Astrocyte (in vitro differentiated cells and primary cell): Measurements from ENCODE around the gene GGTA1. TPM values are rescaled to one million over a fixed set of nuclear protein-coding genes. Genes with fewer than 3 reads are reported as not detected.
A peak's percentile ranks its signal among the peaks of the same experiment; 100 is the strongest.

ENCODE experiments used
- DNase-seq: peaks from one replicate; pipeline ENCODE4 v3.0.0-alpha.2; 2010; ENCODE audit warnings: low read depth
- FAIRE-seq: peaks from 2 replicates; lab custom pipeline; 2011; peaks lifted over from hg19 to GRCh38; lab: Jason Lieb, UNC
- H2AFZ ChIP-seq: 2 replicates; pipeline ENCODE4 v1.6.0; 2012; ENCODE audit warnings: low read depth, low read length, inconsistent platforms
- H3K27ac ChIP-seq: 2 replicates; pipeline ENCODE4 v1.5.1; 2011; ENCODE audit warnings: low read depth, low read length, inconsistent platforms
- H3K27me3 ChIP-seq: 2 replicates; pipeline ENCODE4 v1.6.0; 2011; ENCODE audit warnings: low read length, inconsistent platforms; ENCODE audit not compliant: insufficient read depth
- H3K36me3 ChIP-seq: 2 replicates; pipeline ENCODE4 v1.5.1; 2011; ENCODE audit warnings: low read length, inconsistent platforms; ENCODE audit not compliant: insufficient read depth
- H3K4me1 ChIP-seq: 2 replicates; pipeline ENCODE4 v1.5.1; 2011; ENCODE audit warnings: low read length, inconsistent platforms; ENCODE audit not compliant: insufficient read depth
- H3K4me2 ChIP-seq: 2 replicates; pipeline ENCODE4 v1.6.0; 2012; ENCODE audit warnings: low read length, inconsistent platforms
- H3K4me3 ChIP-seq: 2 replicates; pipeline ENCODE4 v1.5.1; 2011; ENCODE audit warnings: low read depth, mild to moderate bottlenecking, low read length, inconsistent platforms; ENCODE audit not compliant: insufficient read depth
- H3K79me2 ChIP-seq: 2 replicates; pipeline ENCODE4 v1.6.0; 2012; ENCODE audit warnings: mild to moderate bottlenecking, low read length, inconsistent platforms; ENCODE audit not compliant: insufficient read depth
- H3K9ac ChIP-seq: 2 replicates; pipeline ENCODE4 v1.6.0; 2012; ENCODE audit warnings: mild to moderate bottlenecking, low read length, inconsistent platforms
- H3K9me3 ChIP-seq: 2 replicates; pipeline ENCODE4 v1.5.1; 2012; ENCODE audit warnings: low read depth, mild to moderate bottlenecking, low read length, inconsistent platforms; ENCODE audit not compliant: insufficient read depth
- H4K20me1 ChIP-seq: 2 replicates; pipeline ENCODE4 v1.6.0; 2012; ENCODE audit warnings: low read length, inconsistent platforms; ENCODE audit not compliant: insufficient read depth
- H3K27ac Mint-ChIP-seq: one replicate; pipeline ENCODE4 v1.8.0; 2021; ENCODE audit warnings: mild to moderate bottlenecking, mixed read lengths; ENCODE audit not compliant: unreplicated experiment
- H3K27me3 Mint-ChIP-seq: one replicate; pipeline ENCODE4 v1.8.0; 2021; ENCODE audit warnings: low read depth, mixed read lengths; ENCODE audit not compliant: unreplicated experiment
- H3K36me3 Mint-ChIP-seq: one replicate; pipeline ENCODE4 v1.8.0; 2021; ENCODE audit warnings: low read depth, mixed read lengths; ENCODE audit not compliant: unreplicated experiment
- H3K4me1 Mint-ChIP-seq: one replicate; pipeline ENCODE4 v1.8.0; 2021; ENCODE audit warnings: low read depth, mixed read lengths; ENCODE audit not compliant: unreplicated experiment
- H3K4me3 Mint-ChIP-seq: one replicate; pipeline ENCODE4 v1.8.0; 2021; ENCODE audit warnings: mild to moderate bottlenecking, moderate library complexity, mixed read lengths; ENCODE audit not compliant: unreplicated experiment
- H3K9me3 Mint-ChIP-seq: one replicate; pipeline ENCODE4 v1.8.0; 2021; ENCODE audit warnings: mild to moderate bottlenecking, mixed read lengths; ENCODE audit not compliant: unreplicated experiment
- CTCF ChIP-seq: IDR thresholded peaks from 2 replicates; pipeline ENCODE4 v1.5.1; 2011; ENCODE audit warnings: low read depth, mild to moderate bottlenecking, inconsistent platforms, low read length, moderate library complexity; ENCODE audit not compliant: insufficient read depth
- EZH2 ChIP-seq: IDR thresholded peaks from 2 replicates; pipeline ENCODE4 v1.6.1; 2012; ENCODE audit warnings: mild to moderate bottlenecking, low read length, inconsistent platforms; ENCODE audit not compliant: insufficient read depth
- total RNA-seq: library from RNA; stranded (reverse); gene quantifications from 2 replicates; pipeline ENCODE4 v1.2.1, GENCODE V29; 2021

GGTA1 gene
- total RNA-seq, 1 donor from 2014 or later = 0.18 TPM

DNA sequence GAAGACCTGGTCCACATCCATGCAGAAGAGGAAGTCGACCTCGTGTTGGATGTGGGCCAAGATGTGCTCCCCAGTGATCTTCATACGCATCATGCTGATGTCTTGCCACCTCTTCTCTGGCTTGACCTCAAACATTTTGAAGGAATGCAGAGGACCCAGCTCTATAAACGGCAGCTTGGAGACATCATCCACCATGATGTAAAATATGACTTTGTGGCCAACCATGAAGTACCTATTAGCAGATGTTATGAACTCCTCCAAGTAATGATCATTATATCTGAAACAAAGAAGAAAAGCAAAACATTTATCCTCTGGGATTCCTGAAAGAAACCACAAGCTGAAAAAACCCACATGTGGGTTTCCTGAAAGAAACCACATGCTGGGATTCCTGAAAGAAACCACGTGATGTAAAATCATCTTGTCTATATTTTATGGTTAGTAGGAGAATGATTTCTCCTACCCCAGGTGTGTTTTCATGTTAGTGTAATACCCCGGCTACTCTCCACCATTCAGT, 52.3 kb downstream of the GGTA1 start:
- FAIRE-seq (no peak), DNase-seq (peak; percentile 93)
- no peak overlapping the region for H3K9ac ChIP-seq
- Mint-ChIP-seq H3K27me3 (peaks cover 45% of the 10 kb centered on the region), H3K36me3 (no peaks in the 10 kb centered on the region), H3K27ac (peak overlapping the region; percentile 86), H3K4me3 (no peak overlapping the region), H3K9me3 (no peaks in the 10 kb centered on the region), H3K4me1 (peaks cover 16% of the 10 kb centered on the region)
- H3K9me3 ChIP-seq = no peaks in the 10 kb centered on the region
- TF ChIP-seq CTCF (no peak), EZH2 (no peak)
- peak overlapping the region; percentile 15 for H3K4me2 ChIP-seq
- no peaks in the 10 kb centered on the region for H3K36me3 ChIP-seq
- H3K27me3 ChIP-seq = peaks cover 82% of the 10 kb centered on the region
- peaks cover 8% of the 10 kb centered on the region for H3K4me1 ChIP-seq
- no peak overlapping the region for H2AFZ ChIP-seq
- no peaks in the 10 kb centered on the region for H3K79me2 ChIP-seq
- H3K27ac ChIP-seq = no peak overlapping the region
- peaks cover 5% of the 10 kb centered on the region for H4K20me1 ChIP-seq
- H3K4me3 ChIP-seq = no peak overlapping the region

- H3K36me3 Mint-ChIP-seq = no peaks in the 10 kb centered on the region
- no peak overlapping the region for H3K4me3 ChIP-seq
- TF ChIP-seq CTCF (no peak), EZH2 (no peak)
- H3K9ac ChIP-seq = no peak overlapping the region
- no peak overlapping the region for H3K27ac Mint-ChIP-seq
- peaks cover 8% of the 10 kb centered on the region for H3K4me1 ChIP-seq
- H3K9me3 Mint-ChIP-seq = peaks cover 3% of the 10 kb centered on the region
- H3K36me3 ChIP-seq = no peaks in the 10 kb centered on the region
- H4K20me1 ChIP-seq = peaks cover 5% of the 10 kb centered on the region
- H2AFZ ChIP-seq = no peak overlapping the region
- no peak overlapping the region for H3K27ac ChIP-seq
- H3K4me1 Mint-ChIP-seq = peaks cover 7% of the 10 kb centered on the region
- no peaks in the 10 kb centered on the region for H3K9me3 ChIP-seq
- H3K79me2 ChIP-seq = no peaks in the 10 kb centered on the region
- H3K27me3 ChIP-seq = peaks cover 83% of the 10 kb centered on the region
- no peak overlapping the region for H3K4me2 ChIP-seq
- no peak for FAIRE-seq
- no peak for DNase-seq
- H3K27me3 Mint-ChIP-seq = peaks cover 54% of the 10 kb centered on the region
- no peak overlapping the region for H3K4me3 Mint-ChIP-seq
Observed at GRCh38 chr9:121445986-121446385, 53.7 kb downstream of the GGTA1 start.

DNA sequence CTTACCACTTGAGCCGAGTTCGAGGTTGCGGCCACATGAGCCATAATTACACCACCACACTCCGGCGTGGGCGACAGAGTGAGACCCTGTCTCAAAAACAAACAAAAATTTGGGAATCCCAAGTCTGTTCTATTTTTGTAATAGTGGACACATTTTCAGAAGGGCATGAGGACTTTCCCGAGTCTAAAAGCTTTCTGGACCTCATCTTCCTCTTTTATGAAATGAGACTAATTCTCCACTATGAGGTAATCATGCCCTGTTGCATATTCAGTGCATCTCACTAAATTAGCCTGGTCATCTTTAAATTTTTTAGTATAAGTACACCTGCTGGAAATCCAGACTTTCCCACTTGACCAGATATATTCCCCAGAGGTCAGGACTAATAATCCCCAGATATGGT, 55.7 kb downstream of the GGTA1 start:
- no peaks in the 10 kb centered on the region for H3K36me3 Mint-ChIP-seq

More for the DNA sequence above, 55.7 kb downstream of the GGTA1 start:
- H3K9me3 ChIP-seq = no peaks in the 10 kb centered on the region
- H3K9me3 Mint-ChIP-seq = peaks cover 5% of the 10 kb centered on the region
- peaks cover 46% of the 10 kb centered on the region for H3K27me3 Mint-ChIP-seq
- no peak overlapping the region for H3K4me2 ChIP-seq
- H3K27me3 ChIP-seq = peaks cover 79% of the 10 kb centered on the region
- no peak overlapping the region for H3K4me3 Mint-ChIP-seq
- H3K4me1 Mint-ChIP-seq = peaks cover 22% of the 10 kb centered on the region
- H3K79me2 ChIP-seq = no peaks in the 10 kb centered on the region
- H4K20me1 ChIP-seq = peaks cover 5% of the 10 kb centered on the region
- H3K4me3 ChIP-seq = no peak overlapping the region
- FAIRE-seq (no peak), DNase-seq (no peak)
- H2AFZ ChIP-seq = no peak overlapping the region
- peaks cover 8% of the 10 kb centered on the region for H3K4me1 ChIP-seq
- no peak overlapping the region for H3K27ac Mint-ChIP-seq
- H3K36me3 ChIP-seq = no peaks in the 10 kb centered on the region
- no peak overlapping the region for H3K27ac ChIP-seq
- TF ChIP-seq CTCF = no peak
- no peak for TF ChIP-seq EZH2
- H3K9ac ChIP-seq = no peak overlapping the region
